Ovary (tissue), 9 donors: Measurements from ENCODE around the gene RGPD3. TPM values are rescaled to one million over a fixed set of nuclear protein-coding genes. Genes with fewer than 3 reads are reported as not detected.

Experiments
- DNase-seq, 5 donors: peaks; one replicate each; pipeline ENCODE4 v3.0.0-alpha.2; 2019 to 2020
- H3K27ac ChIP-seq, 2 donors: fragments of 200-600 bp; one replicate each; pipeline versions ENCODE4 v1.5.1 to v1.8.0; 2019 to 2022
- H3K27me3 ChIP-seq: fragments of 200-600 bp; one replicate; pipeline ENCODE4 v1.8.0; 2022
- H3K36me3 ChIP-seq: fragments of 200-600 bp; sonication (generic); one replicate; pipeline ENCODE4 v1.5.1; 2019
- H3K4me1 ChIP-seq: one replicate; pipeline ENCODE4 v1.8.1; 2013; ENCODE audit warnings: mild to moderate bottlenecking, moderate library complexity; ENCODE audit not compliant: insufficient read depth
- H3K4me3 ChIP-seq: fragments of 200-600 bp; sonication (generic); one replicate; pipeline ENCODE4 v1.5.1; 2017
- H3K9me3 ChIP-seq, 2 donors: fragments of 200-600 bp in 1 of 2; sonication (generic) in 1 of 2; one replicate each; pipeline versions ENCODE4 v1.5.1 to v1.8.1; 2013 to 2019; ENCODE audit warnings: mild to moderate bottlenecking in 1 of 2, moderate library complexity in 1 of 2
- EP300 ChIP-seq: sonication (generic); formaldehyde crosslinking; IDR thresholded peaks from one replicate; pipeline ENCODE4 v1.6.1; 2017; ENCODE audit warnings: antibody characterized with exemption
- POLR2A ChIP-seq: fragments of 450-650 bp; IDR thresholded peaks from one replicate; pipeline ENCODE4 v1.6.1; 2017; ENCODE audit warnings: antibody characterized with exemption, mild to moderate bottlenecking, moderate library complexity
- WGBS, 3 donors: extraction: QIAGEN DNeasy Blood & Tissue Kit in 1 of 3; methylation state at CpG; one replicate each; pipeline versions ENCODE4 v1.1.5 to v1.1.7; 2013 to 2017; 5-methylcytosine and 5-hydroxymethylcytosine counted together
- intact Hi-C, 4 donors: fragments of 100-400 bp; cut with DNase I; formaldehyde crosslinking; loops; one replicate each; pipeline versions ENCODE4 v1.11.0 to v1.15.1; 2022 to 2023
- polyA plus RNA-seq, 2 donors: library from polyadenylated mRNA; stranded (reverse); fragments of 200-250 nt in 1 of 2; fragments of 350-450 nt in 1 of 2; fragmentation: Illumina TruSeq in 1 of 2; extraction: RNeasy Lipid Tissue Mini Kit (QIAGEN cat#74804) in 1 of 2; gene quantifications; one replicate each; pipeline ENCODE4 v1.2.3, GENCODE V29; 2013 to 2014
- total RNA-seq, 7 donors: library from RNA; depleted of rRNA in 2 of 7; stranded (reverse); fragments of >200 nt in 2 of 7; fragmentation: NEBNext Ultra II Directional in 3 of 7; extraction: Animal tissue kit (Norgen Biotek cat#: 25700) in 3 of 7; gene quantifications; one replicate each; pipeline versions ENCODE4 v1.1.0 to v1.2.4, GENCODE V29; 2016 to 2023
- TF ChIP-seq, protein P1 (sequence below), 3 donors: fragments of 450-650 bp in 2 of 3; fragments of 200-600 bp in 1 of 3; IDR thresholded peaks; one replicate each; pipeline versions ENCODE4 v1.5.1 to v1.8.0; 2016 to 2022; ENCODE audit warnings: antibody characterized with exemption in 3 of 3, mild to moderate bottlenecking in 1 of 3
- donor health status: DM: no; HTN: no; CAD: no; lungs with moderate emphysema.
- donor health status: DM: no; HTN: no; CAD: no.
- donor health status: Bipolar disorder and iron deficiency.
- donor health status: DM: yes; HTN: yes; CAD: no.
- donor health status: DM: no; HTN: no; CAD: no.
- donor health status: DM: yes; HTN: yes; CAD: no.

The RGPD3 gene
- total and polyA plus RNA-seq, 9 donors, result 0.08 to 0.80 (median 0.15) TPM

DNA sequence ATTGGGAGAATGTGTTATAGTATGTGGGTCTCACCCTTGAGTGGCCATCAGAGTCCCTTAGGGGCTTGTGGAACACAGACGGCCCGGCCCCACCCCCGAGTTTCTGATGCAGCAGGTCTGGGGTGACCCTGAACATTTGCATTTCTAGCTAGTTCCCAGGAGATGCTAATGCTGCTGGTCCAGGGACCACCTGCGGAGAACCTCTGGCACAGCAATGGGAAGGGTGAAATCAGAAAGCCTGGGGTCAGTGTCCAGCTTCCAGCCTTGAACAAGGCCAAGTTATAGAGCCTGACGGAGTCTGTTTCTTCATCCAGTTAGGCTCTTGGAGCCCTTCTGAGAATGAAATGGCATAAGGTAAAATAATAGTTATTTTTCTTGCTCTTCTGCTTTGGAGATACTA lies 126.5 kb downstream of the RGPD3 start:
- Histone ChIP-seq H3K27ac (no peak overlapping the region), H3K9me3 (no peaks in the 10 kb centered on the region), H3K27me3 (no peaks in the 10 kb centered on the region), H3K4me1 (peaks cover 3% of the 10 kb centered on the region), H3K4me3 (no peak overlapping the region), H3K36me3 (no peaks in the 10 kb centered on the region)
- 90 to 92% (median 91%) methylated on average over 5 of the region's 5 CpGs for WGBS, 3 donors
- no peak for DNase-seq
- intact Hi-C loops, result no loop called here
- TF ChIP-seq, protein P1, sequence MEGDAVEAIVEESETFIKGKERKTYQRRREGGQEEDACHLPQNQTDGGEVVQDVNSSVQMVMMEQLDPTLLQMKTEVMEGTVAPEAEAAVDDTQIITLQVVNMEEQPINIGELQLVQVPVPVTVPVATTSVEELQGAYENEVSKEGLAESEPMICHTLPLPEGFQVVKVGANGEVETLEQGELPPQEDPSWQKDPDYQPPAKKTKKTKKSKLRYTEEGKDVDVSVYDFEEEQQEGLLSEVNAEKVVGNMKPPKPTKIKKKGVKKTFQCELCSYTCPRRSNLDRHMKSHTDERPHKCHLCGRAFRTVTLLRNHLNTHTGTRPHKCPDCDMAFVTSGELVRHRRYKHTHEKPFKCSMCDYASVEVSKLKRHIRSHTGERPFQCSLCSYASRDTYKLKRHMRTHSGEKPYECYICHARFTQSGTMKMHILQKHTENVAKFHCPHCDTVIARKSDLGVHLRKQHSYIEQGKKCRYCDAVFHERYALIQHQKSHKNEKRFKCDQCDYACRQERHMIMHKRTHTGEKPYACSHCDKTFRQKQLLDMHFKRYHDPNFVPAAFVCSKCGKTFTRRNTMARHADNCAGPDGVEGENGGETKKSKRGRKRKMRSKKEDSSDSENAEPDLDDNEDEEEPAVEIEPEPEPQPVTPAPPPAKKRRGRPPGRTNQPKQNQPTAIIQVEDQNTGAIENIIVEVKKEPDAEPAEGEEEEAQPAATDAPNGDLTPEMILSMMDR (IDR thresholded peaks at IDR 0.05), result no peak
- TF ChIP-seq EP300 (no peak), POLR2A (no peak)

Other genes with a start within 250 kb of the RGPD3 start
- gene CD8B2, start 19.0 kb upstream of the RGPD3 start, total RNA-seq, result under 1 TPM in 1 of 7 donors, not detected in 6; 0.07 TPM
- not detected for gene CD8B2, start 19.0 kb upstream of the RGPD3 start, polyA plus RNA-seq